ENCODE measurements around the gene ADAM10.

GRCh38 chr15:58771621-58772250 lies 22.2 kb upstream of the ADAM10 start:
- TF ChIP-seq ELK4 (IDR thresholded peaks at IDR 0.05; ENCODE audit: borderline replicate concordance, low read depth, low read length) = no peak
- no peak for TF ChIP-seq ZXDB (tag by site-specific recombination; IDR thresholded peaks at IDR 0.05)
- TF ChIP-seq, protein P1, sequence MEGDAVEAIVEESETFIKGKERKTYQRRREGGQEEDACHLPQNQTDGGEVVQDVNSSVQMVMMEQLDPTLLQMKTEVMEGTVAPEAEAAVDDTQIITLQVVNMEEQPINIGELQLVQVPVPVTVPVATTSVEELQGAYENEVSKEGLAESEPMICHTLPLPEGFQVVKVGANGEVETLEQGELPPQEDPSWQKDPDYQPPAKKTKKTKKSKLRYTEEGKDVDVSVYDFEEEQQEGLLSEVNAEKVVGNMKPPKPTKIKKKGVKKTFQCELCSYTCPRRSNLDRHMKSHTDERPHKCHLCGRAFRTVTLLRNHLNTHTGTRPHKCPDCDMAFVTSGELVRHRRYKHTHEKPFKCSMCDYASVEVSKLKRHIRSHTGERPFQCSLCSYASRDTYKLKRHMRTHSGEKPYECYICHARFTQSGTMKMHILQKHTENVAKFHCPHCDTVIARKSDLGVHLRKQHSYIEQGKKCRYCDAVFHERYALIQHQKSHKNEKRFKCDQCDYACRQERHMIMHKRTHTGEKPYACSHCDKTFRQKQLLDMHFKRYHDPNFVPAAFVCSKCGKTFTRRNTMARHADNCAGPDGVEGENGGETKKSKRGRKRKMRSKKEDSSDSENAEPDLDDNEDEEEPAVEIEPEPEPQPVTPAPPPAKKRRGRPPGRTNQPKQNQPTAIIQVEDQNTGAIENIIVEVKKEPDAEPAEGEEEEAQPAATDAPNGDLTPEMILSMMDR (tag by site-specific recombination; IDR thresholded peaks at IDR 0.05) = no peak
- TF ChIP-seq KLF1 (tag by site-specific recombination; IDR thresholded peaks at IDR 0.05) = no peak; the same call in 1 of the 2 replicates
- no peak for TF ChIP-seq ZNF121 (tag by site-specific recombination; IDR thresholded peaks at IDR 0.05)
- TF ChIP-seq ZNF423 (tag by site-specific recombination; IDR thresholded peaks at IDR 0.05) = no peak
- no peak for TF ChIP-seq ZNF639 (tag by site-specific recombination; IDR thresholded peaks at IDR 0.05)
- no peak for TF ChIP-seq ZNF274 (IDR thresholded peaks at IDR 0.05; ENCODE audit: low read length)
- TF ChIP-seq ZNF274 (tag by site-specific recombination; IDR thresholded peaks at IDR 0.05; ENCODE audit: borderline replicate concordance) = no peak
- TF ChIP-seq ZNF19 (tag by site-specific recombination; IDR thresholded peaks at IDR 0.05; ENCODE audit: low read depth) = no peak
- TF ChIP-seq ZNF239 (tag by site-specific recombination; IDR thresholded peaks at IDR 0.05) = no peak
- no peak for TF ChIP-seq WT1 (tag by site-specific recombination; IDR thresholded peaks at IDR 0.05)

Measured in HEK293 (cell line).